ENCODE data around the gene ZNF263.

DNA sequence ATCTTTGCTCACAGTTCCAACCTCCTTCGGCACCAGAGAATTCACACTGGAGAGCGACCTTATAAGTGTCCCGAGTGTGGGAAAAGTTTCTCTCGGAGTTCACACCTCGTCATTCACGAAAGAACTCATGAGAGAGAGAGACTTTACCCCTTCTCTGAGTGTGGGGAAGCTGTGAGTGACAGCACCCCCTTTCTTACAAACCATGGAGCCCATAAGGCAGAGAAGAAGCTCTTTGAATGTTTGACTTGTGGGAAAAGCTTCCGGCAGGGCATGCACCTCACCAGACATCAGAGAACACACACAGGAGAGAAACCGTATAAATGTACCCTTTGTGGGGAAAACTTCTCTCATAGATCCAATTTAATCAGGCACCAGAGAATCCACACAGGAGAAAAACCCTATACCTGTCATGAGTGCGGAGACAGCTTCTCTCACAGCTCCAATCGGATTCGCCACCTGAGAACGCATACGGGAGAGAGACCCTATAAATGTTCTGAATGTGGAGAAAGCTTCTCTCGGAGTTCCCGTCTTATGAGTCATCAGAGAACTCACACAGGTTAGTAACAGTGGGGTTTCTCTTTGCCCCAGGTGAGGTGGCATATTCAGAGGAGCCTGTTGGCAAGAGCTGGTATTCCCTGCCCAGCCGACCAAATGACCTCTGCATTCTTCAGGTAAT is 6.8 kb downstream of the ZNF263 start:
- TF ChIP-seq, protein P1, sequence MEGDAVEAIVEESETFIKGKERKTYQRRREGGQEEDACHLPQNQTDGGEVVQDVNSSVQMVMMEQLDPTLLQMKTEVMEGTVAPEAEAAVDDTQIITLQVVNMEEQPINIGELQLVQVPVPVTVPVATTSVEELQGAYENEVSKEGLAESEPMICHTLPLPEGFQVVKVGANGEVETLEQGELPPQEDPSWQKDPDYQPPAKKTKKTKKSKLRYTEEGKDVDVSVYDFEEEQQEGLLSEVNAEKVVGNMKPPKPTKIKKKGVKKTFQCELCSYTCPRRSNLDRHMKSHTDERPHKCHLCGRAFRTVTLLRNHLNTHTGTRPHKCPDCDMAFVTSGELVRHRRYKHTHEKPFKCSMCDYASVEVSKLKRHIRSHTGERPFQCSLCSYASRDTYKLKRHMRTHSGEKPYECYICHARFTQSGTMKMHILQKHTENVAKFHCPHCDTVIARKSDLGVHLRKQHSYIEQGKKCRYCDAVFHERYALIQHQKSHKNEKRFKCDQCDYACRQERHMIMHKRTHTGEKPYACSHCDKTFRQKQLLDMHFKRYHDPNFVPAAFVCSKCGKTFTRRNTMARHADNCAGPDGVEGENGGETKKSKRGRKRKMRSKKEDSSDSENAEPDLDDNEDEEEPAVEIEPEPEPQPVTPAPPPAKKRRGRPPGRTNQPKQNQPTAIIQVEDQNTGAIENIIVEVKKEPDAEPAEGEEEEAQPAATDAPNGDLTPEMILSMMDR (IDR thresholded peaks at IDR 0.05; ENCODE audit: insufficient read depth, low read length, poor library complexity, severe bottlenecking), result no peak
- TF ChIP-seq EZH2phosphoT487 (conservative IDR thresholded peaks at IDR 0.05; ENCODE audit: low read length), result no peak
